Brain microvascular endothelial cell (primary cell): ENCODE measurements around the gene KCNG2.

ENCODE experiments used
- DNase-seq: peaks from one replicate; pipeline ENCODE4 v3.0.0-alpha.2; 2020
- H3K27ac ChIP-seq: fragments of 250-450 bp; sonication (Bioruptor Pico); 2 replicates; pipeline ENCODE4 v1.5.1; 2020; ENCODE audit warnings: mild to moderate bottlenecking, moderate library complexity
- H3K27me3 ChIP-seq: fragments of 250-450 bp; sonication (Bioruptor Pico); replicated peaks from 2 replicates; pipeline ENCODE4 v1.5.1; 2020; ENCODE audit warnings: mild to moderate bottlenecking
- H3K36me3 ChIP-seq: fragments of 250-450 bp; sonication (Bioruptor Pico); replicated peaks from 2 replicates; pipeline ENCODE4 v1.5.1; 2020; ENCODE audit warnings: mild to moderate bottlenecking
- H3K4me3 ChIP-seq: 2 replicates; pipeline ENCODE4 v1.5.1; 2011; ENCODE audit warnings: low read depth, mild to moderate bottlenecking, control low read depth, low read length, moderate library complexity
- CTCF ChIP-seq: IDR thresholded peaks from 2 replicates; pipeline ENCODE4 v1.5.1; 2011; ENCODE audit warnings: low read depth, mild to moderate bottlenecking, moderate library complexity, low read length, control low read depth, inconsistent platforms; ENCODE audit errors: missing control alignments
- in situ Hi-C: cut with HindIII; loops from 2 replicates; pipeline ENCODE4 v1.10.0; 2017; ENCODE audit warnings: low sequenced_read_pairs, low pct_ligation_motif_present

The KCNG2 gene

GRCh38 chr18:79870301-79871025 is 72.7 kb downstream of the KCNG2 start:
- Histone ChIP-seq H3K36me3 (no peaks in the 10 kb centered on the region), H3K4me3 (no peak overlapping the region), H3K27ac (no peak overlapping the region), H3K27me3 (no peaks in the 10 kb centered on the region)
- no peak for TF ChIP-seq CTCF
- DNase-seq: no peak
- in situ Hi-C loops: no loop called here

GRCh38 chr18:79871026-79871390 is 73.3 kb downstream of the KCNG2 start:
- in situ Hi-C loops: no loop called here
- H3K36me3 ChIP-seq: no peaks in the 10 kb centered on the region
- no peak overlapping the region for H3K4me3 ChIP-seq
- no peaks in the 10 kb centered on the region for H3K27me3 ChIP-seq
- no peak overlapping the region for H3K27ac ChIP-seq
- DNase-seq: no peak
- no peak for TF ChIP-seq CTCF

GRCh38 chr18:79871481-79872091 is 73.8 kb downstream of the KCNG2 start:
- Histone ChIP-seq H3K27me3 (no peaks in the 10 kb centered on the region), H3K27ac (no peak overlapping the region), H3K36me3 (no peaks in the 10 kb centered on the region), H3K4me3 (no peak overlapping the region)
- TF ChIP-seq CTCF: no peak
- DNase-seq: no peak
- in situ Hi-C loops: no loop called here

- no peak for DNase-seq
- no peaks in the 10 kb centered on the region for H3K27me3 ChIP-seq
- no peaks in the 10 kb centered on the region for H3K36me3 ChIP-seq
- H3K27ac ChIP-seq: no peak overlapping the region
- H3K4me3 ChIP-seq: no peak overlapping the region
- TF ChIP-seq CTCF: no peak
- in situ Hi-C loops: no loop called here
Observed at GRCh38 chr18:79872527-79873444, 75.0 kb downstream of the KCNG2 start.

- Histone ChIP-seq H3K36me3 (no peaks in the 10 kb centered on the region), H3K27ac (no peak overlapping the region), H3K27me3 (no peaks in the 10 kb centered on the region), H3K4me3 (no peak overlapping the region)
- TF ChIP-seq CTCF: no peak
- DNase-seq: no peak
- in situ Hi-C loops: no loop called here
Observed at GRCh38 chr18:79873449-79874110, 75.8 kb downstream of the KCNG2 start.
